GOT3 (cell line): ENCODE measurements around the gene OSM.
"Not testable (repeated sequence)": the region's sequence is repeated elsewhere in the genome, so short reads cannot be mapped to it uniquely, and the experiment has no call there.

Experiments
- DNase-seq: peaks from one replicate; lab custom pipeline; 2025; ENCODE audit warnings: mixed read lengths; lab: John Stamatoyannopoulos, UW

Gene OSM

GRCh38 chr22:30244066-30244465 lies 22.6 kb downstream of the OSM start:
- DNase-seq = no peak

- DNase-seq = no peak
Observed at GRCh38 chr22:30243661-30244060, 23.0 kb downstream of the OSM start.

- DNase-seq = no peak
Observed at GRCh38 chr22:30241576-30242371, 24.9 kb downstream of the OSM start.

GRCh38 chr22:30240541-30241417 lies 25.9 kb downstream of the OSM start:
- no peak for DNase-seq

- DNase-seq = no peak
Observed at GRCh38 chr22:30239488-30240405, 26.9 kb downstream of the OSM start.

- DNase-seq = no peak
Observed at GRCh38 chr22:30238661-30239487, 27.8 kb downstream of the OSM start.

GRCh38 chr22:30238136-30238535 lies 28.5 kb downstream of the OSM start:
- no peak for DNase-seq

- no peak for DNase-seq
Observed at GRCh38 chr22:30236875-30237274, 29.8 kb downstream of the OSM start.

GRCh38 chr22:30235687-30236170 lies 30.9 kb downstream of the OSM start:
- no peak for DNase-seq

- DNase-seq = no peak
Observed at GRCh38 chr22:30234786-30235470, 31.7 kb downstream of the OSM start.

- DNase-seq = not testable (repeated sequence)
Observed at GRCh38 chr22:30234325-30234724, 32.3 kb downstream of the OSM start.

- no peak for DNase-seq
Observed at GRCh38 chr22:30233582-30233981, 33.1 kb downstream of the OSM start.

- DNase-seq = no peak
Observed at GRCh38 chr22:30232716-30233218, 33.9 kb downstream of the OSM start.

GRCh38 chr22:30230787-30231461 lies 35.7 kb downstream of the OSM start:
- DNase-seq = no peak

- no peak for DNase-seq
Observed at GRCh38 chr22:30230330-30230729, 36.3 kb downstream of the OSM start.

GRCh38 chr22:30228509-30229359 lies 37.9 kb downstream of the OSM start:
- DNase-seq = no peak

GRCh38 chr22:30227438-30228228 lies 39.0 kb downstream of the OSM start:
- DNase-seq = no peak
